ENCODE data around the gene PRKAB2.

DNA sequence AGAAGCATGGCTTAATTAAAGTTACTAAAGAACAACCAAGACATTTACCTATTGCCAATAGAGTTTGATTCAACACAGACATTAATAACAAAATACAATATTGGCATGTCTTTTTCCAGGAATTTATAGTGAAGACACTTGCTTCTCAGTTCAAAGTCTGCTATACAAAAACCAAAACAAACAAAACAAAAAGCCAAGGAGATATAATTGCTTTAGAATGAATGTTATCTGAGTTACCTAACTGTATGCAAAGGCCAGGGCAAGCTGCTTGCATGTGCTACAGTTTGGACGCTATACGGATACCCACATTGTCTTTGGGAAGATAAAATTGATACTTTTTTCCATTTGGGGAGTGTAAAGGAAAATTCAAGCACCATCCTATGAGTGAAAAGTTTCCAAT, 39.3 kb upstream of the PRKAB2 start:
- TF ChIP-seq, protein P1, sequence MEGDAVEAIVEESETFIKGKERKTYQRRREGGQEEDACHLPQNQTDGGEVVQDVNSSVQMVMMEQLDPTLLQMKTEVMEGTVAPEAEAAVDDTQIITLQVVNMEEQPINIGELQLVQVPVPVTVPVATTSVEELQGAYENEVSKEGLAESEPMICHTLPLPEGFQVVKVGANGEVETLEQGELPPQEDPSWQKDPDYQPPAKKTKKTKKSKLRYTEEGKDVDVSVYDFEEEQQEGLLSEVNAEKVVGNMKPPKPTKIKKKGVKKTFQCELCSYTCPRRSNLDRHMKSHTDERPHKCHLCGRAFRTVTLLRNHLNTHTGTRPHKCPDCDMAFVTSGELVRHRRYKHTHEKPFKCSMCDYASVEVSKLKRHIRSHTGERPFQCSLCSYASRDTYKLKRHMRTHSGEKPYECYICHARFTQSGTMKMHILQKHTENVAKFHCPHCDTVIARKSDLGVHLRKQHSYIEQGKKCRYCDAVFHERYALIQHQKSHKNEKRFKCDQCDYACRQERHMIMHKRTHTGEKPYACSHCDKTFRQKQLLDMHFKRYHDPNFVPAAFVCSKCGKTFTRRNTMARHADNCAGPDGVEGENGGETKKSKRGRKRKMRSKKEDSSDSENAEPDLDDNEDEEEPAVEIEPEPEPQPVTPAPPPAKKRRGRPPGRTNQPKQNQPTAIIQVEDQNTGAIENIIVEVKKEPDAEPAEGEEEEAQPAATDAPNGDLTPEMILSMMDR (conservative IDR thresholded peaks at IDR 0.05) = no peak
- no peak for TF ChIP-seq EZH2 (IDR thresholded peaks at IDR 0.05; ENCODE audit: low read depth)

Measured in PC-9 (cell line).